Thyroid gland (tissue), 4 donors: Measurements from ENCODE around the gene CD79B.

Source experiments
- CTCF ChIP-seq, 6 experiments: fragments of 200-600 bp in 3 of 6; fragments of 450-650 bp in 3 of 6; sonication (generic) in 3 of 6; IDR thresholded peaks; one replicate each; pipeline ENCODE4 v1.5.1; 2016 to 2019; ENCODE audit warnings: antibody characterized with exemption in 6 of 6, mild to moderate bottlenecking in 2 of 6, inconsistent platforms in 1 of 6, moderate library complexity in 1 of 6
- POLR2A ChIP-seq, 2 donors: fragments of 450-650 bp; IDR thresholded peaks; one replicate each; pipeline ENCODE4 v1.6.1; 2017; ENCODE audit warnings: antibody characterized with exemption in 2 of 2, mild to moderate bottlenecking in 2 of 2, moderate library complexity in 1 of 2

GRCh38 chr17:63962298-63962744 lies 30.2 kb upstream of the CD79B start:
- TF ChIP-seq CTCF (IDR thresholded peaks at IDR 0.05) (no peak), POLR2A (IDR thresholded peaks at IDR 0.05) (no peak)
